ENCODE results near the gene NR3C1. TPM values are rescaled to one million over a fixed set of nuclear protein-coding genes. Genes with fewer than 3 reads are reported as not detected.

NR3C1 gene
- total RNA-seq, 4 donors from 2014 or later: 79.2 to 92.3 (median 89.3) TPM

GRCh38 chr5:143376195-143376779, 27.2 kb downstream of the NR3C1 start:
- no peaks in the 10 kb centered on the region for H3K27me3 ChIP-seq
- no peaks in the 10 kb centered on the region for H3K9me3 ChIP-seq
- H3K4me1 ChIP-seq: peaks cover 44 to 92% (median 79%) of the 10 kb centered on the region in 4 donors
- TF ChIP-seq POLR2A (IDR thresholded peaks at IDR 0.05; ENCODE audit: low read depth) (no peak), CTCF (IDR thresholded peaks at IDR 0.05) (no peak), EP300 (IDR thresholded peaks at IDR 0.05) (no peak), POLR2AphosphoS5 (IDR thresholded peaks at IDR 0.05) (no peak)
- no peak overlapping the region for H3K4me3 ChIP-seq
- H3K27ac ChIP-seq (replicated peaks in 1 of 4): peak overlapping the region in 1 of 4 donors; percentile 34
- 93% methylated on average over 3 of the region's 3 CpGs for WGBS
- H3K36me3 ChIP-seq: no peaks in the 10 kb centered on the region
- intact Hi-C loops (cut with DNase I): no loop called here
- DNase-seq (ENCODE audit: extremely low spot score): no peak

GRCh38 chr5:143374496-143375217, 28.8 kb downstream of the NR3C1 start:
- Histone ChIP-seq H3K9me3 (no peaks in the 10 kb centered on the region), H3K27me3 (no peaks in the 10 kb centered on the region), H3K4me1 (peaks cover 44 to 95% (median 80%) of the 10 kb centered on the region in 4 donors), H3K27ac (replicated peaks in 1 of 4) (peak overlapping the region; percentile 20 to 50 (median 22)), H3K4me3 (no peak overlapping the region), H3K36me3 (no peaks in the 10 kb centered on the region)
- WGBS: 46% methylated on average over 6 of the region's 6 CpGs
- TF ChIP-seq POLR2A (IDR thresholded peaks at IDR 0.05; ENCODE audit: low read depth) (no peak), CTCF (IDR thresholded peaks at IDR 0.05) (no peak), EP300 (IDR thresholded peaks at IDR 0.05) (no peak), POLR2AphosphoS5 (IDR thresholded peaks at IDR 0.05) (no peak)
- intact Hi-C loops (cut with DNase I): no loop called here
- no peak for DNase-seq (ENCODE audit: extremely low spot score)

GRCh38 chr5:143373076-143373475, 30.4 kb downstream of the NR3C1 start:
- TF ChIP-seq POLR2A (IDR thresholded peaks at IDR 0.05; ENCODE audit: low read depth) (no peak), CTCF (IDR thresholded peaks at IDR 0.05) (no peak), POLR2AphosphoS5 (IDR thresholded peaks at IDR 0.05) (no peak), EP300 (IDR thresholded peaks at IDR 0.05) (no peak)
- Histone ChIP-seq H3K36me3 (no peaks in the 10 kb centered on the region), H3K4me3 (no peak overlapping the region), H3K4me1 (peaks cover 37 to 83% (median 71%) of the 10 kb centered on the region in 4 donors), H3K27me3 (no peaks in the 10 kb centered on the region), H3K27ac (replicated peaks in 1 of 4) (no peak overlapping the region), H3K9me3 (no peaks in the 10 kb centered on the region)
- WGBS: 68% methylated on average over 3 of the region's 3 CpGs
- DNase-seq (ENCODE audit: extremely low spot score): no peak
- intact Hi-C loops (cut with DNase I): no loop called here

GRCh38 chr5:143372187-143372829, 31.2 kb downstream of the NR3C1 start:
- no peak for DNase-seq (ENCODE audit: extremely low spot score)
- Histone ChIP-seq H3K4me1 (peaks cover 34 to 77% (median 64%) of the 10 kb centered on the region in 4 donors), H3K9me3 (no peaks in the 10 kb centered on the region), H3K4me3 (no peak overlapping the region), H3K36me3 (no peaks in the 10 kb centered on the region), H3K27ac (replicated peaks in 1 of 4) (no peak overlapping the region), H3K27me3 (no peaks in the 10 kb centered on the region)
- 90% methylated on average over 4 of the region's 4 CpGs for WGBS
- intact Hi-C loops (cut with DNase I): no loop called here
- TF ChIP-seq POLR2A (IDR thresholded peaks at IDR 0.05; ENCODE audit: low read depth) (no peak), POLR2AphosphoS5 (IDR thresholded peaks at IDR 0.05) (no peak), CTCF (IDR thresholded peaks at IDR 0.05) (no peak), EP300 (IDR thresholded peaks at IDR 0.05) (no peak)
